ENCODE results near the gene PCK2. TPM values are rescaled to one million over a fixed set of nuclear protein-coding genes. Genes with fewer than 3 reads are reported as not detected.

Gene PCK2
- total RNA-seq, 1 donor from 2014 or later = 22.2 TPM

GRCh38 chr14:24133735-24134134 is 39.6 kb downstream of the PCK2 start:
- no peak for DNase-seq (ENCODE audit: low spot score in 2 of 2, unreplicated experiment in 2 of 2)
- no peak for TF ChIP-seq CTCF (IDR thresholded peaks at IDR 0.05; ENCODE audit: unreplicated experiment)
- no peak overlapping the region for H3K4me3 Mint-ChIP-seq
- no peaks in the 10 kb centered on the region for H3K9me3 Mint-ChIP-seq
- no peak overlapping the region for H3K27ac Mint-ChIP-seq
- peaks cover 5% of the 10 kb centered on the region for H3K36me3 Mint-ChIP-seq
- no peaks in the 10 kb centered on the region for H3K27me3 Mint-ChIP-seq (ENCODE audit: low read depth)
- peaks cover 21% of the 10 kb centered on the region for H3K4me1 Mint-ChIP-seq

- Mint-ChIP-seq H3K27ac (peak overlapping the region; percentile 92), H3K27me3 (ENCODE audit: low read depth) (no peaks in the 10 kb centered on the region), H3K4me3 (peak overlapping the region; percentile 83), H3K36me3 (peaks cover 7% of the 10 kb centered on the region), H3K9me3 (no peaks in the 10 kb centered on the region), H3K4me1 (peaks cover 32% of the 10 kb centered on the region)
- DNase-seq (ENCODE audit: low spot score in 2 of 2, unreplicated experiment in 2 of 2) = no peak
- TF ChIP-seq CTCF (IDR thresholded peaks at IDR 0.05; ENCODE audit: unreplicated experiment) = no peak
Observed at GRCh38 chr14:24135584-24135833, 41.4 kb downstream of the PCK2 start.

DNA sequence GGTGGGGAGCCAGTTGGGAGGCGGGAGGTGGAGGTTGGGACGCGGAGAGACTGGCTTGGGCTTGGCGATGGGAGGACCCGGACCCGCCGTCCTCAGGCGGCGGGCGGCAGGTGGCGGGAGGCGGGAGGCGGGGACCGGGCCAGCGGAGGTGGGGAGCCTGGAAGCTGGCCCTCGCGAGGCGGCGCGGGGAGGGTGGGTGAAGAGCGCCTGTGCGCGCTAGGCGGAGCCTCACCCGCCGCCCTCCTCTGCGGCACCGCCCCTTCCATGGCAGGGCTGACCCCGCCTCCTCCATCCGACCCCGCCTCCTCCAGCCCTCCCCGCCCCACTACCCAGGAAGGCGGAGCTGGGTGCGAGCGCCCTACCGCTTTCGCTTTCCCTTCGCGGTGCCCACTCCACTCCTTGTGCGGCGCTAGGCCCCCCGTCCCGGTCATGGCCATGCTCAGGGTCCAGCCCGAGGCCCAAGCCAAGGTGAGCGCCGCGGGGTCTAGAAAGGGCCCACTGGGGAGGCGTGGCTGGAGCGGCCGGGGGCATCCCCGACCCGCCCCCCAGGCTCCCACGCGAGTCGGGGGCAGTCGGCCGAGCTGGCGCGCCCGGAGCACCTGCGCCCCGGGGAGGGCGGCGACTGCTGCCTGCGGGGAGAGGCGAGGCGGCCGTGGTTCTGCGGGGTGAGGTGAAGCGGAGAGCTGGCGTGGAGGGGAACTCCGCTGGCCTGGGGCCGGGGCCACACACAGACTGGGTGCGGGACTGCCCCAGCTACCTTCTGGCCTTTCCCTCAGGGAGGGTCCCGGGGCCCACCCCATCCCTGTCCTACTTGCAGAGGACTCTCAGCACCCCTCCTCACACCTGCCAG is 41.9 kb downstream of the PCK2 start, which contains the start of gene PSME1:
TSS of gene PSME1 (plus strand) at position 361 of the 850 bp plus-strand sequence. CDS start at position 430, 69 bp downstream.
- no peaks in the 10 kb centered on the region for H3K9me3 Mint-ChIP-seq
- peaks cover 32% of the 10 kb centered on the region for H3K4me1 Mint-ChIP-seq
- TF ChIP-seq CTCF (IDR thresholded peaks at IDR 0.05; ENCODE audit: unreplicated experiment) = no peak
- peak within 1 kb of the TSS; percentile 92 for H3K27ac Mint-ChIP-seq
- no peaks in the 10 kb centered on the region for H3K27me3 Mint-ChIP-seq (ENCODE audit: low read depth)
- DNase-seq (ENCODE audit: low spot score in 2 of 2, unreplicated experiment in 2 of 2) = peak; percentile 88 to 96
- peaks cover 7% of the 10 kb centered on the region for H3K36me3 Mint-ChIP-seq
- peak within 1 kb of the TSS; percentile 83 for H3K4me3 Mint-ChIP-seq

- Mint-ChIP-seq H3K27ac (peak overlapping the region; percentile 88), H3K27me3 (ENCODE audit: low read depth) (no peaks in the 10 kb centered on the region), H3K4me1 (peaks cover 35% of the 10 kb centered on the region), H3K9me3 (no peaks in the 10 kb centered on the region), H3K4me3 (peak overlapping the region; percentile 76), H3K36me3 (peaks cover 7% of the 10 kb centered on the region)
- DNase-seq (ENCODE audit: low spot score in 2 of 2, unreplicated experiment in 2 of 2) = no peak
- no peak for TF ChIP-seq CTCF (IDR thresholded peaks at IDR 0.05; ENCODE audit: unreplicated experiment)
Observed at GRCh38 chr14:24136684-24137528, 42.8 kb downstream of the PCK2 start.

DNA sequence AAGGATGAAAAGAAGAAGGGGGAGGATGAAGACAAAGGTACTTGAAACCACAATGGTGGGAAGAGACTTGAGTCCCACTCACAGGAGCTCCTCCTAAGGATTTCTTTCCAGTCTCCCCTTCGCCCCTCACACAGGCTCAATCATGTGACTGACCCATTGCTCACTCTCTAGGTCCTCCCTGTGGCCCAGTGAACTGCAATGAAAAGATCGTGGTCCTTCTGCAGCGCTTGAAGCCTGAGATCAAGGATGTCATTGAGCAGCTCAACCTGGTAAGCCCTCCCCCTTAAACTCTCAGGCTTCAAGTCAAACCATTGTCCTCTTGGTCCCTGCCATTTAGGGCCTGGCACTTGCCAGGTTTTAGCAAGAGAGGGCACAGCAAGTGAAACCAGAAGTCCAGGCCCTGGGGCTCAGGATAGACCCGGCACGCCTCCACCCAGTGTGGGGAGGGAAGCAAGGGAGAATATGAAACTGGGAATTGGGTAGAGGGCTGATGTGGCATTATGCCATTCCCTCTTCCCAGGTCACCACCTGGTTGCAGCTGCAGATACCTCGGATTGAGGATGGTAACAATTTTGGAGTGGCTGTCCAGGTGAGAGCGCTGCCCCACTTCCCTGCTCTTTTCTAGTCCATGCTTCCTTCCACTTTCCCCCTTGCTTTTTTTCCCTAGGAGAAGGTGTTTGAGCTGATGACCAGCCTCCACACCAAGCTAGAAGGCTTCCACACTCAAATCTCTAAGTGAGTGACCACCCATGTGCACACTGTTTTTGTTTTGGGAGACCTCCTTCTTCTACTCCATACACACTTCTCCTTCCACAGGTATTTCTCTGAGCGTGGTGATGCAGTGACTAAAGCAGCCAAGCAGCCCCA is 43.7 kb downstream of the PCK2 start:
- H3K9me3 Mint-ChIP-seq = no peaks in the 10 kb centered on the region
- peak overlapping the region; percentile 88 for H3K27ac Mint-ChIP-seq
- no peak for DNase-seq (ENCODE audit: low spot score in 2 of 2, unreplicated experiment in 2 of 2)
- no peak for TF ChIP-seq CTCF (IDR thresholded peaks at IDR 0.05; ENCODE audit: unreplicated experiment)
- H3K4me3 Mint-ChIP-seq = peak overlapping the region; percentile 93
- peaks cover 42% of the 10 kb centered on the region for H3K4me1 Mint-ChIP-seq
- peaks cover 7% of the 10 kb centered on the region for H3K36me3 Mint-ChIP-seq
- no peaks in the 10 kb centered on the region for H3K27me3 Mint-ChIP-seq (ENCODE audit: low read depth)

Data from mesothelial cell of epicardium (in vitro differentiated cells).